GM21528 (cell line): Measurements from ENCODE around the gene NUP214.
"Not testable (repeated sequence)": the region's sequence is repeated elsewhere in the genome, so short reads cannot be mapped to it uniquely, and the experiment has no call there.

Experiments
- ATAC-seq: cut with Tn5 transposase; IDR thresholded peaks from one replicate; pipeline ENCODE4 v1.9.1; 2021; ENCODE audit warnings: mild to moderate bottlenecking, moderate library complexity; ENCODE audit not compliant: unreplicated experiment, low FRiP score

NUP214 gene

GRCh38 chr9:131227112-131227958 lies 101.9 kb downstream of the NUP214 start:
- no peak for ATAC-seq

- ATAC-seq = no peak
Measured at GRCh38 chr9:131227959-131228460, 102.6 kb downstream of the NUP214 start.

GRCh38 chr9:131228988-131229387 lies 103.6 kb downstream of the NUP214 start:
- no peak for ATAC-seq

DNA sequence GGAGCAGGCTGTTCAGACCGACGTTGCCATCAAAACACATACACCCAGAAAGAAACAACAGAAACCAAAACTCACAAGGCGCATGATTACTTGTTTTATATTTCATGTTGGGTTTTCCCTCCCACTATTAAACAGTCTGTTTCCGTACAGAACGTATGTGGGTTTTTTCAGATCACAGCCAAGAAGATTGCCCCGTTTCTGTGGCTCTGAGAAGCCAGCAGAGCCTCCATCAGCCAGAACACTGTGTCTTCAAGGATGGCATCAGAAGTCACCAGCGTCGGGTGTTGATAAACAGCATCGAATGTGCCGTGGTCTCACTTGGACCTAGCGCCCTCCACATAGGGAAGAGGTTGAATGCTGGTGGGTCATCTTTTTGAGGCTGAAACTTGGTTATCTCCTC lies 108.2 kb downstream of the NUP214 start:
- ATAC-seq = no peak

DNA sequence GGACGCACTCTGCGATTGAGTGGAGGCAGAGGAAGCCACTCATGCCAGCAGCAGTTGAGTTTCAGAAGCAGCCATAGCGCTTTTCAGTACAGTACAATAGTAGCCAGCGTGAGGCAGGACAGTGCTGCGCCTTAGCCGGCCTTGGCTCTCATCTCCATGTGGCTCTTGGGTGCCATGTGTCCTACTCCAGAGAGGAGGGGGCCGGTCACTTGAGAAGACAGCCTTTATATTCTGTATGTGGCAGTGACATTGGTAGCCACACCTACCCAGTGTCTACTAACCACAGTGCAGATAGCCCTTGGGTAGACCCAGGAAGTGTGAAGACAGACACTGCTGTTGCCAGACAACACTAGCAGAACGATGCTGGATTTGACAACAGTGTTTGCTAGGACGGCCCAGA lies 108.6 kb downstream of the NUP214 start:
- no peak for ATAC-seq

GRCh38 chr9:131234799-131235479 lies 109.6 kb downstream of the NUP214 start:
- ATAC-seq = no peak

DNA sequence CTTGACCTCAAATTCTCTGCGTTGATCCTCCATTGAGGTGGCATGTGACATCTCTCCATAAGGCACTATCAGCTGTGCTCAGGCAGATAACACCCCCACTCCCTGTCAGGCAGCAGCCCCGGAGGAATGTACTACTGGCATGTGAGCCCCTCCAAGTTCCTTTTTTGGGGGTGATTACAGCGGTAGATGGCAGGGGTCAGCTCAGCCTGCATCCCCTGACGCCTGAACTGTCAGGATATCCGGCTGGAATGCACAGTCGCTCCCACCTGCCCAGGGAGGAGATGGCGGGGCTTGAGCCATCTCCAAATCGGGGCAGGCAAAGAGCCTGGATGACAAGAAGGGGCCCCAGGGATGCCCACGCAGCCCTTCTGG lies 110.1 kb downstream of the NUP214 start:
- ATAC-seq = no peak

GRCh38 chr9:131236161-131236560 lies 110.8 kb downstream of the NUP214 start:
- no peak for ATAC-seq

DNA sequence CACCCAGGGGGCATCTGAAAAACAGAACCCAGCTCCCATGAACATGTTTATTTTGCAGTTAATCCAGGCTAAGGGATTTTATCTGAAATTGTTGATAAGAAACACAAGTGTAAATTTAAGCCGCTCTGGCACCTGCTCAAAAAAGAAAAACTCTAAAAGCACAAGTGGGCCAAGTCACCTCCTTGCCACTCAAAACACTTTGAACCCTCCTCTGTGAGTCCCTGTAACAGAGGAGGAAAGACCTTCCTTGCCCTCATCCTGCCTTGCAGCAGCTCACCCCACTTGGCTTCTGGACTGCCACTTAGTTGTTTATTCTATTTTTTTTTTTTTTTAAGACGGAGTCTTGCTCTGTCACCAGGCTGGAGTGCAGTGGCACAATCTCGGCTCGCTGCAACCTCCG lies 111.4 kb downstream of the NUP214 start:
- no peak for ATAC-seq

- ATAC-seq = no peak
Measured at GRCh38 chr9:131237291-131237690, 111.9 kb downstream of the NUP214 start.

DNA sequence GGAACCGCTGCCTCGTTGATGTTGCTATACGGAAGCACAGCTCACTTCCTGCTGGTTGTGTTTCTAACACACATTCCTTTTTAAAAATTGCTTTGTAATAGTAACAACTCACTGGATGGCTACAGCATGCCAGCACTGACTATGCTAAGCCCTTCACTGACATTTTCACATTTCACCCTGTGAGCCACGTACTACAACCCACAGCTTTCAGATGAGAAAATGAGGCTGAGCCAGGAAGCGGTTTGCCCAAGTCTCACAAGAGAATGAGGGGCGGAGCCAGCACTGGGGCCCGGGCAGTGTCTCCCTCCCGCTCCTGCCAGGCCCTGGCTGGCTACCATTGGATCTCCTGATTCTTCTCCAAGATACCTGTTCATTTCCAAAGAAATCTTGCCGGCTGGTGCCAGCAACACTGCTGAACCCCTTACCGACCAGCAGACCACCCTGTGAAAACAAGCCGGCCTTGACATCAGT lies 112.6 kb downstream of the NUP214 start:
- ATAC-seq = peak; percentile 82

DNA sequence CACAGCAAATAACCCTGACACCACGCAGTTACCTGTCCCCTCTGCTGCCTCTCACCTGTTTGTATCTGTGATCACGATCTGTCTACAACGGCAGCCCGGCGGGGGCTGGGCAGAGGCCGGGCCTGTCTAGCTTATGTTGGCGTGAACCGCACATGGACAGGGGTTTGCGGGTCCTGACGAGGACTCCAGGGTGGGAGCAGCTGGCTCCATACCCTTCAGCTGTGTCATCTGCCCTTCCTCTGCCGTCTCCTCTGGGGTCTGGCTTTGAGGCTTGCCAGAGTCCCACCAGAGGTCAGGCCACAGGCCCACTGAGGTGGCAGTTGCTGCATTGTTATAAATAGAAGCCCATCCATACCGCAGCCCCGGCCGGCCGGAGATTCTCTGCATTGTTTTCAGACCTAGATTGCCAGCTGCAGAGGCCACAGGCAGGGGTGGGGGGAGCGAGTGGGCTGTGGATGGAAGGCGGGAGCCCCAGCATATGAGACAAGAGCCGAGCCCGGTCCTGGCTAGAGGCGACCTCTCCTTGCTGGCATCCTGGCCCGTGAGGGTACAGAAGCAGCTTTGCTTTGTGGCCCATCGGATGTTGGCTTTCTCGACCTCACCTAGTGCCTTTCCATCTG lies 113.1 kb downstream of the NUP214 start:
- peak; percentile 29 for ATAC-seq

DNA sequence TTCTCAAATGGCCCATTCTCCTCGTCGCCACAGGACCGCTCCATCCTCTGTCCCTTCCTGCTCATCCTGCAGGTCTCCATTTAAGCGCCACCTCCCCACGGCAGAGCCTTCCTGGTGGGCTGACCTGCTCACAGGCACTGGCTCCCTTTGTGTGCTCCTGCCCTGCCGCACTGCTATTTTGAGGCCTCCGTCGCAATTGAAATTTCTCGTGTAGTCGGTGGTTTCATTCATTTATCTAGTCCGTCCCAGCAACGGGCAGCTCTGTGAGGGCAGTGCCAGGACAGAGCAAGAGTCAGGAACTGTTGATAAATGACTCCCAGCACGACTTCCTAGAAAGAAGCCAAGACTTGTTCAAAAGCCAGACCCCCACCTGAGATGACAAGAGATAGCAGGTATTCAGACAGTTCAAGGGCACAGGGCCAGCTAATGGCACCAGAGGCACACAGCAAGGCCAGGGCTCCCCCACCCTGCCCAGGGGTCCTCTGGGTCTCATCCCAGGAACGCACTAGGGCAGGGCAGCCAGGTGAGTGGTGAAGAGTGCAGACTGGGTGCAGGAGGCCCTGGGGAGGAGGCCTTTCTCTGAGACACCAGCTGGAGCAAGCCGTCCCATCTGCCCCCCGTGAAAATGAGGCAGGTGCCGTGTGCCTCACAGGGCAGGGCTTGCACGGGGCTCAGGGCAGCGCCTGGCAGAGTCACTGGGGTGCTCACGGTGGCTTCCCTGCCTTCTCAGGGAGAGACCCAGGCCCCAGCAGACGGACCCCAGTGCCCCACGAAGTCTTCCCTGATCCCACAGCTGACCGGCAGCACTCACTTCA lies 114.0 kb downstream of the NUP214 start:
- no peak for ATAC-seq

DNA sequence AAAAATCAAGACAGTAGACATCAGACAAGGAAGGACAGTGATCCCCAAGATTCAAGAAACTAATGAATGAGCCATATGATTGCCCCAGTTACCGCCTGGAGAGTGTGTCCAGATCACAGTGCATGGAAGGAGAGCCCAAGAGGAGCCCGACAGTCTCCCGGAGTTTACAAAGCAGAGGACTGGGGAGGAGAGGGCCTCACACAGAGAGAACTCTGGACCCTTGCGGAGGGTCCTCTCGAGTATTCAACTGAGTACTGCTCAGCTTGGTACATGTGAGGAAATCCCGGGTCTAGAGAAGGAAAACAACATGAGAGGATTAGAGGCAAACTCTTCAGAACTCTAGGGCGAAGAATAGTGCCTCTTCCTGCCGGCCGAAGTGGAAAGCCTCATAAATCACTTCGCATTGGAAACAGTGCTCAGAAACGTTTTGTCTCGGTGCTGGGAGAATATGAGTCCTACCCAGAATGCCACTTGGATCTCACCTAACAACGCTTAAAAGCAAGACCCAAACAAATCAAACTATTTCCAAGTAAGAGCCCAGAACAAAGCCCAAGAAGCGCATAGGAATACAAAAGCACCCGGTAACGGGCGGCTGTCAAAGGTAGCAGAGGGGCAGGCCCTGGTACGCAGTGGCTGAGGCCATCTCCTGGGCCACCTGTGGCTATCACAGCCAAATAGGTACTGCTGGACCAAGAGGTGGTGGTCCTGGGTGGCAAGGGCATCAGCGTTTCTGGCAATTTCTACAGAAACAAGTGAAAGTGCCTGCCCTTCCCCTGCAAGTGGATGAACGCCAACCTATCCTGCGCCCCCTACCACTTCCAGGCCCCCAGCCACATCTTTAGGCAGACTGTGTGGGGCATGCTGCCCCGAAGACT lies 114.9 kb downstream of the NUP214 start:
- ATAC-seq = no peak

DNA sequence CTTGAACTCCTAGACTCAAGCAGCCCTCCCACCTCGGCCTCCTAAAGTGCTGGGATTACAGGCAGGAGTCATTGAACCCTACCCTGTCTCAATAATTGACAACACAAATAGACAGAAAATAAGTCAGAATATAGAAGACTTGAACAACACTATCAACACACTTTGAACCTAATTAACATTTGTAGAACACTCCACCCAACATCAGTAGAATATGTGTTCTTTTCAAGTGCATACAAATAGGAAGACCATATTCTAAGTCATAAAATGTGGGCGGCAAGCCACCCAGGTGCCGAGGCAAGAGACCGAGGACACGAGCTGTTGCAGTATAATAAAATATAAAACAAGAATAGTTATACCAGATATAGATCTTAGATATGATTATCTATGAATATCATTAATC lies 118.9 kb downstream of the NUP214 start:
- not testable (repeated sequence) for ATAC-seq

GRCh38 chr9:131246618-131247017 lies 121.2 kb downstream of the NUP214 start:
- ATAC-seq = no peak

DNA sequence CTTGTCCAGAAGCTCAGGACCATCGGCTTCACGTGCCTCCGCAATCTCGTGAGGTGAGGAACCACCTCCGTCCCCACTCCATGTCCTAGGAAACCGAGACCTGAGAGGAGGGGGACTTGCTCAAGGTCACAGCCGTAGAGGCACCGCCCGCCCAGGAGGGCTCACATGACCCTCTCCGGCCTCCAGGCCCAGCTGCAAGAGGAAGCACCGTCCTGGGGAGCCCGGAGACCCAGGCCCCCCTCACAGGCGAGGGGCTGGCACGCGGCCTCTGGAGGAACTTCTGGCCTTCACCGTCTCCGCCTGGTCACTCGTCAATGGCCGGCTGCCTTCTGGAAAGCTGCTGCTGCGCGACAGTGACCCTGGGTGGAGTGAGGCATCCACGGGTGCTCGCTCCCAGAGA lies 126.7 kb downstream of the NUP214 start:
- no peak for ATAC-seq

- ATAC-seq = no peak
Measured at GRCh38 chr9:131253891-131254491, 128.6 kb downstream of the NUP214 start.

DNA sequence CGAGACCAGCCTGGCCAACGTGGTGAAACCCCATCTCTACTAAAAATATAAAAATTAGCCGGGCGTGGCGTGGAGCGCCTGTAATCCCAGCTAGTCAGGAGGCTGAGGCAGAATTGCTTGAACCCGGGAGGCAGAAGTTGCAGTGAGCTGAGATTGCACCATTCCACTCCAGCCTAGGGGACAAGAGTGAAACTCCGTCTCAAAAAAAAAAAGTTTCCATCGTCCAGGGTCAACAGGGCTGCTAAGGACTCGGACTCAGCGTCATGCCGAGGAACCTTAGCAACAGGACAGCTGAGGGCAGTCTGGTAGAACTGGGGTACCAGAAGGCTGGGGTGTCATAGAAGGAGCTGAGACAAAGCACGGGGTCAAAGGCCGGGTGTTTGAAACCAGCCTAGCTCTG lies 129.2 kb downstream of the NUP214 start:
- ATAC-seq = no peak
